ENCODE data around the gene STK39.

GRCh38 chr2:168009900-168010299, 237.5 kb downstream of the STK39 start:
- TF ChIP-seq, protein P1, sequence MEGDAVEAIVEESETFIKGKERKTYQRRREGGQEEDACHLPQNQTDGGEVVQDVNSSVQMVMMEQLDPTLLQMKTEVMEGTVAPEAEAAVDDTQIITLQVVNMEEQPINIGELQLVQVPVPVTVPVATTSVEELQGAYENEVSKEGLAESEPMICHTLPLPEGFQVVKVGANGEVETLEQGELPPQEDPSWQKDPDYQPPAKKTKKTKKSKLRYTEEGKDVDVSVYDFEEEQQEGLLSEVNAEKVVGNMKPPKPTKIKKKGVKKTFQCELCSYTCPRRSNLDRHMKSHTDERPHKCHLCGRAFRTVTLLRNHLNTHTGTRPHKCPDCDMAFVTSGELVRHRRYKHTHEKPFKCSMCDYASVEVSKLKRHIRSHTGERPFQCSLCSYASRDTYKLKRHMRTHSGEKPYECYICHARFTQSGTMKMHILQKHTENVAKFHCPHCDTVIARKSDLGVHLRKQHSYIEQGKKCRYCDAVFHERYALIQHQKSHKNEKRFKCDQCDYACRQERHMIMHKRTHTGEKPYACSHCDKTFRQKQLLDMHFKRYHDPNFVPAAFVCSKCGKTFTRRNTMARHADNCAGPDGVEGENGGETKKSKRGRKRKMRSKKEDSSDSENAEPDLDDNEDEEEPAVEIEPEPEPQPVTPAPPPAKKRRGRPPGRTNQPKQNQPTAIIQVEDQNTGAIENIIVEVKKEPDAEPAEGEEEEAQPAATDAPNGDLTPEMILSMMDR (IDR thresholded peaks at IDR 0.05), result no peak
- no peak for TF ChIP-seq POLR2A (IDR thresholded peaks at IDR 0.05)
- no peak for TF ChIP-seq POLR2AphosphoS5 (IDR thresholded peaks at IDR 0.05)
